ENCODE measurements around the gene CACNA1C. TPM values are rescaled to one million over a fixed set of nuclear protein-coding genes. Genes with fewer than 3 reads are reported as not detected.

Gene CACNA1C
- total RNA-seq, 4 donors from 2014 or later: 44.1 to 104 (median 49.4) TPM

DNA sequence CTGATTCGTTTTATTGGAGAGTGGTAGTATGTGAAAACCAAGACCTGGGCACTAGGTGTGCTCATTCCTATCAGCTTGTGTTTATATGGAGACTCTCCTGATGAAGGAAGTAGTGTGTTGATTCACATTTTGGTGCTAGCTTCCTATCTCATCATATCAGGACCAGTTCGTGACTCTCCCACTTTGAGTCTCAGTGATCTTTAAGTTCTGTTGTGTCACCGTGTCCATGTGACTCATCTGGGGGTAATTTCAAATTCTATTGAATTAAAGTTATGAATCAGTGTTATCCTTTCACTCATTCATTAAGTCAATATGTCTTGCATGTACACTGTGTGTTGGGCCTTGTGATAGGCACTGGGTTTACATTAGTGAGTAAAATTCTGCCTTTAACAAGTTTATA is 180.2 kb downstream of the CACNA1C start:
- H3K27me3 ChIP-seq: no peaks in the 10 kb centered on the region
- TF ChIP-seq POLR2AphosphoS5 (IDR thresholded peaks at IDR 0.05) (no peak), POLR2A (IDR thresholded peaks at IDR 0.05; ENCODE audit: low read depth) (no peak), EP300 (IDR thresholded peaks at IDR 0.05) (no peak)
- TF ChIP-seq, protein P1, sequence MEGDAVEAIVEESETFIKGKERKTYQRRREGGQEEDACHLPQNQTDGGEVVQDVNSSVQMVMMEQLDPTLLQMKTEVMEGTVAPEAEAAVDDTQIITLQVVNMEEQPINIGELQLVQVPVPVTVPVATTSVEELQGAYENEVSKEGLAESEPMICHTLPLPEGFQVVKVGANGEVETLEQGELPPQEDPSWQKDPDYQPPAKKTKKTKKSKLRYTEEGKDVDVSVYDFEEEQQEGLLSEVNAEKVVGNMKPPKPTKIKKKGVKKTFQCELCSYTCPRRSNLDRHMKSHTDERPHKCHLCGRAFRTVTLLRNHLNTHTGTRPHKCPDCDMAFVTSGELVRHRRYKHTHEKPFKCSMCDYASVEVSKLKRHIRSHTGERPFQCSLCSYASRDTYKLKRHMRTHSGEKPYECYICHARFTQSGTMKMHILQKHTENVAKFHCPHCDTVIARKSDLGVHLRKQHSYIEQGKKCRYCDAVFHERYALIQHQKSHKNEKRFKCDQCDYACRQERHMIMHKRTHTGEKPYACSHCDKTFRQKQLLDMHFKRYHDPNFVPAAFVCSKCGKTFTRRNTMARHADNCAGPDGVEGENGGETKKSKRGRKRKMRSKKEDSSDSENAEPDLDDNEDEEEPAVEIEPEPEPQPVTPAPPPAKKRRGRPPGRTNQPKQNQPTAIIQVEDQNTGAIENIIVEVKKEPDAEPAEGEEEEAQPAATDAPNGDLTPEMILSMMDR (IDR thresholded peaks at IDR 0.05): no peak
- peaks cover 33 to 64% (median 45%) of the 10 kb centered on the region in 4 donors for H3K4me1 ChIP-seq
- no peak for DNase-seq (ENCODE audit: extremely low spot score)
- H3K27ac ChIP-seq (replicated peaks in 1 of 4): no peak overlapping the region
- intact Hi-C loops (cut with DNase I): no loop called here
- no peak overlapping the region for H3K4me3 ChIP-seq
- H3K9me3 ChIP-seq: no peaks in the 10 kb centered on the region
- 96% methylated on average over 3 of the region's 3 CpGs for WGBS
- H3K36me3 ChIP-seq: no peaks in the 10 kb centered on the region

DNA sequence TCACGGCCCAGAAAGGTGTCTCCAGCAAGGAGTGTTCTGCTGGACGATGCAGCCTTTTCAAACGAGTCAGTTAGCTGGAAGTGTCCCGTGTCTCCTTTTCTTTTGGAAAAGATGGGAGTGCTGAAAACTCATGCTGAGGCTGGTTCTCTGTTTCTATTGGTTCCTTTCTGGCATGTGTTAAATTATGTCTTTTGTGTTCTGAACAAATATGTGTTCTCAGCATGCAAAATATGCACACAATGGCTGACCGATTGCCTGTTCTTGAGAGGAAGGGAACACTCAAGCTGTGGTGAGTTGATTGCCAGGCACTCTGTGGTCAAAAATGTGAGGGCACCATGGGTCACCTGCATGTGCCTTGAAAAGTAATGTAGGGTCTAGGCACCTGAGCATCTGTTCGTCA is 181.3 kb downstream of the CACNA1C start:
- TF ChIP-seq, protein P1 (IDR thresholded peaks at IDR 0.05): no peak
- Histone ChIP-seq H3K27me3 (no peaks in the 10 kb centered on the region), H3K36me3 (no peaks in the 10 kb centered on the region), H3K9me3 (no peaks in the 10 kb centered on the region), H3K27ac (replicated peaks in 1 of 4) (peak overlapping the region in 2 of 4 donors; percentile 9 to 43), H3K4me3 (no peak overlapping the region), H3K4me1 (peaks cover 39 to 69% (median 49%) of the 10 kb centered on the region in 4 donors)
- DNase-seq (ENCODE audit: extremely low spot score): no peak
- intact Hi-C loops (cut with DNase I): no loop called here
- 85% methylated on average over 5 of the region's 6 CpGs for WGBS

DNA sequence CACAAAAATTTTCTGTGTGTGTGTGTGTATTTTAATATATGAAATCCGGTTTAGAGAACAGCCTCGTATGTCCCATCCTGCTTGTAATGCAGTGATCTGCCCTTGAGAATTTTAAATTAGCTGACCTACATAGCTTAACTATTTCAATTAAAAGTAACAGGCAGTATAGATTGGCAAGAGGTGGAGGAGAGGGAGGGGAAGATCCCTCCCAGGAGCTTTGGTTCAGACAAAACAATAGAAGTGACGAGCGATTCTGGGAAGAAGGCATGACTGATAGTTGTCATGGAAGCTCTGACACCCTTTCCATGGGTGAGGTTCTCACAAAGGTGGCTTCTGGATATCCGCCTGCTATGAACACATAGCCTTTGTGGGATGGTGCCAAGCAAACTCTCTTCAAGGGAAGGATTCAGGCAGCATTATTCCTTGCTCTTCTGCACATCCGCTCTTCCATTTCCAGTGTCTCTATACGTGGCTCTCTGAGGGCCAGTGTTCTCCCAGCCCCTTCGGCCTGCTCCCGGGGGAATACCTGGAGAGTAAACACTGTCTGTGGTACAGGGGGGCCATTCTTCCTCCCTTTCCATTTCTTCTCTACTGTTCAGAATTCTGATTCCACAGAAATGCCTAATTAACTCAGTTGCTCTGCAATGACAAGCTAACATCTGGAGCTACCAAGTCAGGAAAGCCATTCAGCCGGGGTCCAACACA is 182.0 kb downstream of the CACNA1C start:
- DNase-seq (ENCODE audit: extremely low spot score): no peak

DNA sequence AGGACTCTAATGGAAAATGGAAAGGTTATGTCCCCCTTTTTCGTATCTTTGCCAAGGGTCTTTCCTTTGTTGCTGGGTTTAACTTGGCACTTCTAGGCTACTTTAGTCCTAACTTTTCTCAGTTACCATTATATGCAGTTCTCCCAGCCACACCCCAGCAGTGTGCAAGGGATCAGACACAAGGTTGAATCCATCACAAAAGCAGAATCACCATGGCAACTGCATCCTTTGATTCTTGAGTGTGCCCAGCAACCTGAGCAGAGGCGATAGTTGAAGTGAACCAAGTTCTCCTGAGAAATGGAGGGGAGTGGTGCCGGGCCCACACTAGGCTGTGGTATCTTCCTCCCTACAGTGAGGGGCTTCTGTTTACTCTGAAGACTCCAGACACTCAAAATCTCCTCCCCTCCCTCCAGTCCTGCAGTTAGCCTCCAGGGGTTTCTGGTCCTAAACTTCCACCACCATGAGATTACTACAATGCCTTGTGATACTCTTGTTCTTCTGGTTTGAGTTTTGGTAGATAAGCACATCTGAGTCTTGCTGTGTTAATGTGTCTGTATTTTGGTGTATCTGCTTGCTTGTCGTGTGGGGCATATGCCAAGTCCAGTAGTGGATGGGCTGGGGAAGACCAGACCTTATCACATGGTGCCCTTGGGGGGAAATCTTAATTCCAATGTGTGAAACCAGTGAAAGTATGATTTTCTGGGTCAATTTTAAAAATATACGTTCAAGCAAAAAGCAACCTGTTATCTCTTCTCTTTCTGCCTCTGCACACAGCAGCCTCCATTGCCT is 183.9 kb downstream of the CACNA1C start:
- Histone ChIP-seq H3K27me3 (no peaks in the 10 kb centered on the region), H3K4me3 (no peak overlapping the region)

More for the DNA sequence above, 182.0 kb downstream of the CACNA1C start:
- Histone ChIP-seq H3K9me3 (no peaks in the 10 kb centered on the region), H3K36me3 (no peaks in the 10 kb centered on the region), H3K4me1 (peaks cover 46 to 69% (median 52%) of the 10 kb centered on the region in 4 donors), H3K27ac (replicated peaks in 1 of 4) (peak overlapping the region; percentile 9 to 43 (median 13)), H3K27me3 (no peaks in the 10 kb centered on the region), H3K4me3 (no peak overlapping the region)
- TF ChIP-seq POLR2A (IDR thresholded peaks at IDR 0.05; ENCODE audit: low read depth) (no peak), EP300 (IDR thresholded peaks at IDR 0.05) (no peak)
- intact Hi-C loops (cut with DNase I): no loop called here
- WGBS: 81% methylated on average over 10 of the region's 10 CpGs

DNA sequence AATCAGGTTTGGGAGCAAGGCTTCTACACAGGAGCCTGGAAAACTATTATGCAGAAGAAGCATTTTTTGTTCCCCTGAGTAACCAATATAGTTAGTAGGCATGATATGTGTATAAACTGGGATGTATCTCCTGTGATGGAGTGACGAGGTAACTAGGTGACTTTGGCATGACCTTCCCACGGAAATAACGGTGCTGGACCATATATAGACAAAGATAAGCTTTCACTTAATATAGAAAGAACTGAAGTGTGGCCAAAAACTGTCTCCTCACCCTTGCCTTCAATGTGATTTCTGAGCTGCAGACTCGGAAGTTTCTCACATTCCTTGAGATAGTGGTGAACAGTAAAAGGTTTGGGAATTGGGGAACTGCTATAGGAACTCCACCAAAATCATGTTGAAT is 185.3 kb downstream of the CACNA1C start:
- no peak for DNase-seq (ENCODE audit: extremely low spot score)
- peak overlapping the region; percentile 72 to 86 (median 78) for H3K27ac ChIP-seq (replicated peaks in 1 of 4)
- TF ChIP-seq, protein P1 (IDR thresholded peaks at IDR 0.05): no peak
- TF ChIP-seq EP300 (IDR thresholded peaks at IDR 0.05): no peak
- TF ChIP-seq POLR2AphosphoS5 (IDR thresholded peaks at IDR 0.05): no peak
- TF ChIP-seq POLR2A (IDR thresholded peaks at IDR 0.05; ENCODE audit: low read depth): no peak
- no peak overlapping the region for H3K4me3 ChIP-seq
- peaks cover 67 to 94% (median 74%) of the 10 kb centered on the region in 4 donors for H3K4me1 ChIP-seq
- no peaks in the 10 kb centered on the region for H3K36me3 ChIP-seq
- intact Hi-C loops (cut with DNase I): no loop called here
- no peaks in the 10 kb centered on the region for H3K27me3 ChIP-seq
- H3K9me3 ChIP-seq: no peaks in the 10 kb centered on the region
- 49% methylated on average over 4 of the region's 4 CpGs for WGBS

More for the DNA sequence above, 183.9 kb downstream of the CACNA1C start:
- 85% methylated on average over 5 of the region's 5 CpGs for WGBS
- TF ChIP-seq POLR2A (IDR thresholded peaks at IDR 0.05; ENCODE audit: low read depth) (no peak), EP300 (IDR thresholded peaks at IDR 0.05) (no peak), POLR2AphosphoS5 (IDR thresholded peaks at IDR 0.05) (no peak)
- TF ChIP-seq, protein P1 (IDR thresholded peaks at IDR 0.05): no peak
- Histone ChIP-seq H3K27ac (replicated peaks in 1 of 4) (peak overlapping the region; percentile 72 to 86 (median 78)), H3K9me3 (no peaks in the 10 kb centered on the region), H3K4me1 (peaks cover 63 to 80% (median 71%) of the 10 kb centered on the region in 4 donors), H3K36me3 (no peaks in the 10 kb centered on the region)
- intact Hi-C loops (cut with DNase I): no loop called here
- no peak for DNase-seq (ENCODE audit: extremely low spot score)
